Measurements from ENCODE around the gene SLC25A18.

SLC25A18 gene

DNA sequence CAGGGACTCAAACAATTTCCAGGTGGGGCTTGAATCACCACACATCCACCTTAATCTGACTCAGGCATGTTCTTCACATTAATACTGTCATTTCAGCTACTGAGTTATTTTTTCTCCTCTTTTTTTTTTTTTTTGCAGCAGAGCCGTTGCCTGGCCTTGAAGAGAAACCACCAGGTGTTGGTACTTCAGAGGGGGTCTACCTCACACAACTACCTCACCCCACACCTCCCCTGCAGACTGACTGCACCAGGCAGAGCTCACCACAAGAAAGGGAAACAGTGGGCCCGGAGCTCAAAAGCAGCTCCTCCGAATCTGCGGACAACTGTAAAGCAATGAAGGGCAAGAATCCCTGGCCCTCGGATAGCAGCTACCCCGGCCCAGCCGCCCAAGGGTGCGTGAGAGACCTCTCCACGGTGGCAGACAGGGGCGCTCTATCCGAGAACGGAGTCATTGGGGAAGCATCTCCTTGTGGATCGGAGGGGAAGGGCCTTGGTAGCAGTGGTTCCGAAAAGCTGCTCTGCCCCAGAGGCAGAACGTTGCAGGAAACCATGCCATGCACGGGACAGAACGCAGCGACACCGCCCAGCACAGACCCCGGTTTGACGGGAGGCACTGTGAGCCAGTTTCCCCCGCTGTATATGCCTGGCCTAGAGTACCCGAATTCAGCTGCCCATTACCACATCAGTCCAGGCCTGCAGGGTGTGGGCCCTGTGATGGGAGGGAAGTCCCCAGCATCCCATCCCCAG, 15.1 kb upstream of the SLC25A18 start:
- TF ChIP-seq CTBP1 (IDR thresholded peaks at IDR 0.05; ENCODE audit: borderline replicate concordance) (no peak), FOXK2 (IDR thresholded peaks at IDR 0.05) (no peak), FOXM1 (IDR thresholded peaks at IDR 0.05; ENCODE audit: borderline replicate concordance) (no peak), FOXA1 (IDR thresholded peaks at IDR 0.05) (no peak), TARDBP (IDR thresholded peaks at IDR 0.05) (no peak), LEF1 (IDR thresholded peaks at IDR 0.05; ENCODE audit: borderline replicate concordance) (no peak), NFRKB (IDR thresholded peaks at IDR 0.05) (no peak), SUZ12 (IDR thresholded peaks at IDR 0.05) (no peak), ZNF384 (IDR thresholded peaks at IDR 0.05) (no peak), HDGF (IDR thresholded peaks at IDR 0.05; ENCODE audit: borderline replicate concordance) (no peak), ARNT (IDR thresholded peaks at IDR 0.05) (no peak), BHLHE40 (IDR thresholded peaks at IDR 0.05; ENCODE audit: borderline replicate concordance) (no peak), ELF4 (IDR thresholded peaks at IDR 0.05) (no peak), L3MBTL2 (conservative IDR thresholded peaks at IDR 0.05) (no peak), SP1 (IDR thresholded peaks at IDR 0.05) (no peak)
- TF ChIP-seq, protein P1, sequence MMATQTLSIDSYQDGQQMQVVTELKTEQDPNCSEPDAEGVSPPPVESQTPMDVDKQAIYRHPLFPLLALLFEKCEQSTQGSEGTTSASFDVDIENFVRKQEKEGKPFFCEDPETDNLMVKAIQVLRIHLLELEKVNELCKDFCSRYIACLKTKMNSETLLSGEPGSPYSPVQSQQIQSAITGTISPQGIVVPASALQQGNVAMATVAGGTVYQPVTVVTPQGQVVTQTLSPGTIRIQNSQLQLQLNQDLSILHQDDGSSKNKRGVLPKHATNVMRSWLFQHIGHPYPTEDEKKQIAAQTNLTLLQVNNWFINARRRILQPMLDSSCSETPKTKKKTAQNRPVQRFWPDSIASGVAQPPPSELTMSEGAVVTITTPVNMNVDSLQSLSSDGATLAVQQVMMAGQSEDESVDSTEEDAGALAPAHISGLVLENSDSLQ (IDR thresholded peaks at IDR 0.05): no peak
- no peak for DNase-seq (ENCODE audit: extremely low spot score)
- ChIA-PET POLR2A (interaction anchor here (0.9 kb wide), 1 partner anchor 11 kb away, joined by 3 read pairs; no protein-coding TSS in a partner anchor), CTCF (no interaction called here)

DNA sequence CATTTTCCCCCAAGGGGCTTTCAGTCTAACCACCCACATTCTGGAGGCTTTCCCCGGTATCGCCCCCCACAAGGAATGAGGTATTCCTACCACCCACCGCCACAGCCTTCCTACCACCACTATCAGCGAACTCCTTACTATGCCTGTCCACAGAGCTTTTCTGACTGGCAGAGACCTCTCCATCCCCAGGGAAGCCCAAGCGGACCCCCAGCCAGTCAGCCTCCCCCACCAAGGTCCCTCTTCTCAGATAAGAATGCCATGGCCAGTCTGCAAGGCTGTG, 14.6 kb upstream of the SLC25A18 start:
- ChIA-PET POLR2A (interaction anchor here (0.9 kb wide), 1 partner anchor 10 kb away, joined by 3 read pairs; no protein-coding TSS in a partner anchor), CTCF (no interaction called here)
- TF ChIP-seq BHLHE40 (IDR thresholded peaks at IDR 0.05; ENCODE audit: borderline replicate concordance) (no peak), FOXK2 (IDR thresholded peaks at IDR 0.05) (no peak), ZNF384 (IDR thresholded peaks at IDR 0.05) (no peak), FOXA1 (IDR thresholded peaks at IDR 0.05) (no peak), ARNT (IDR thresholded peaks at IDR 0.05) (no peak), CTBP1 (IDR thresholded peaks at IDR 0.05; ENCODE audit: borderline replicate concordance) (no peak), LEF1 (IDR thresholded peaks at IDR 0.05; ENCODE audit: borderline replicate concordance) (no peak)
- no peak for DNase-seq (ENCODE audit: extremely low spot score)

DNA sequence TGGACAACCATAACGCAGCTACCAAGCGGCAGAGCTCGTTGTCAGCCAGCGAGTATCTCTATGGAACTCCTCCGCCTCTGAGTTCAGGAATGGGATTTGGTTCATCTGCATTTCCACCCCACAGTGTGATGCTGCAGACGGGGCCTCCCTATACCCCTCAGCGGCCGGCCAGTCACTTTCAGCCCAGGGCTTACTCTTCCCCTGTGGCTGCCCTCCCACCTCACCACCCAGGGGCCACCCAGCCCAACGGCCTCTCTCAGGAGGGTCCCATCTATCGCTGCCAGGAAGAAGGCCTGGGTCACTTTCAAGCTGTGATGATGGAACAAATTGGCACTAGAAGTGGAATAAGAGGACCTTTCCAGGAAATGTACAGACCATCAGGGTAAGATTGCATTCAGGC, 14.1 kb upstream of the SLC25A18 start:
- DNase-seq (ENCODE audit: extremely low spot score): no peak
- ChIA-PET POLR2A (interaction anchor here (0.9 kb wide), 1 partner anchor 10 kb away, joined by 3 read pairs; no protein-coding TSS in a partner anchor), CTCF (no interaction called here)
- TF ChIP-seq, protein P1 (IDR thresholded peaks at IDR 0.05): no peak
- TF ChIP-seq ELF4 (IDR thresholded peaks at IDR 0.05) (no peak), LEF1 (IDR thresholded peaks at IDR 0.05; ENCODE audit: borderline replicate concordance) (no peak), ZNF384 (IDR thresholded peaks at IDR 0.05) (no peak), HDGF (IDR thresholded peaks at IDR 0.05; ENCODE audit: borderline replicate concordance) (no peak), CTBP1 (IDR thresholded peaks at IDR 0.05; ENCODE audit: borderline replicate concordance) (no peak), FOXA1 (IDR thresholded peaks at IDR 0.05) (no peak), FOXK2 (IDR thresholded peaks at IDR 0.05) (no peak), ARNT (IDR thresholded peaks at IDR 0.05) (no peak), TARDBP (IDR thresholded peaks at IDR 0.05) (no peak)

DNA sequence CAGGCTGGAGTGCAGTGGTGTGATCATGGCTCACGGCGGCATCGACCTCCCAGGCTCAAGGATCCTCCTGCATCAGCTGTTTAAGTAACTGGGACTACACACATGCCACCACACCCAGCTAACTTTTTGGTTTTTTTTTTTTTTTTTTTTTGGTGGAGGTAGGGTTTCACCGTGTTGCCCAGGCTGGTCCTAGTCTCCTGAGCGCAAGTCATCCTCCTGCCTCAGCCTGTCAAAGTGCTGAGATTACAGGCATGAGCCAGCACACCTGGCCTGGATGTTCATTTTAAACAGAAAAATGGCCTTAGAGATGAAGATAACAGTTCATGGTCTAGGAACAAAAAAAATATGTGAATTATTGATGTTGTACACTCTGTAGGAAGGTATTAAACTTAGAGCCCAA, 13.6 kb upstream of the SLC25A18 start:
- POLR2A ChIA-PET: no interaction called here
- CTCF ChIA-PET: no interaction called here

DNA sequence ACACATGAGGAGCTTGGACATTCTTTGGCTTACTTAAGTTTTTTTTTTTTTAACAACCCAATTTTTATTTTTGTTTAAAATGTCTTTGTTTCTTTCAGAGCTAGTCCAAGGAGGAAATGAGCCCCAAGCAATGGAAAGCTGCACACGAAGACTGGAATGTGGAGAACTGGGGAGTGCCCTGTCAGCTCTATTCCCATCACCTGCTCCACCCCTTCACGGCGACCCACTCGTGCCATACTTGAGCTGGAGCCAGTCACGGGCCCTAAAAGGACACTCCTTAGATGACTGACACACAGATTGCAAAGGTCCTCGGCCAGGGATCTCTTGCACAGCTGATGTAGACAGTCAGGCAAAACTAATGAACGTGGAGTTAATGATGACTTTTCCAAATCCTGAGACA, 10.6 kb upstream of the SLC25A18 start:
- TF ChIP-seq SUZ12 (IDR thresholded peaks at IDR 0.05) (no peak), FOXM1 (IDR thresholded peaks at IDR 0.05; ENCODE audit: borderline replicate concordance) (no peak), NFRKB (IDR thresholded peaks at IDR 0.05) (no peak), CTBP1 (IDR thresholded peaks at IDR 0.05; ENCODE audit: borderline replicate concordance) (no peak), ARNT (IDR thresholded peaks at IDR 0.05) (no peak), FOXA1 (IDR thresholded peaks at IDR 0.05) (no peak), ELF4 (IDR thresholded peaks at IDR 0.05) (no peak), LEF1 (IDR thresholded peaks at IDR 0.05; ENCODE audit: borderline replicate concordance) (no peak), FOXK2 (IDR thresholded peaks at IDR 0.05) (no peak), ZNF384 (IDR thresholded peaks at IDR 0.05) (no peak), SP1 (IDR thresholded peaks at IDR 0.05) (no peak), BHLHE40 (IDR thresholded peaks at IDR 0.05; ENCODE audit: borderline replicate concordance) (no peak), TARDBP (IDR thresholded peaks at IDR 0.05) (no peak), HDGF (IDR thresholded peaks at IDR 0.05; ENCODE audit: borderline replicate concordance) (no peak), L3MBTL2 (conservative IDR thresholded peaks at IDR 0.05) (no peak)
- TF ChIP-seq, protein P1 (IDR thresholded peaks at IDR 0.05): no peak
- ChIA-PET POLR2A (no interaction called here), CTCF (no interaction called here)
- DNase-seq (ENCODE audit: extremely low spot score): no peak

More for the DNA sequence above, 13.6 kb upstream of the SLC25A18 start:
- TF ChIP-seq LEF1 (IDR thresholded peaks at IDR 0.05; ENCODE audit: borderline replicate concordance): no peak
- no peak for TF ChIP-seq SUZ12 (IDR thresholded peaks at IDR 0.05)
- TF ChIP-seq CTBP1 (IDR thresholded peaks at IDR 0.05; ENCODE audit: borderline replicate concordance): no peak
- no peak for DNase-seq (ENCODE audit: extremely low spot score)

DNA sequence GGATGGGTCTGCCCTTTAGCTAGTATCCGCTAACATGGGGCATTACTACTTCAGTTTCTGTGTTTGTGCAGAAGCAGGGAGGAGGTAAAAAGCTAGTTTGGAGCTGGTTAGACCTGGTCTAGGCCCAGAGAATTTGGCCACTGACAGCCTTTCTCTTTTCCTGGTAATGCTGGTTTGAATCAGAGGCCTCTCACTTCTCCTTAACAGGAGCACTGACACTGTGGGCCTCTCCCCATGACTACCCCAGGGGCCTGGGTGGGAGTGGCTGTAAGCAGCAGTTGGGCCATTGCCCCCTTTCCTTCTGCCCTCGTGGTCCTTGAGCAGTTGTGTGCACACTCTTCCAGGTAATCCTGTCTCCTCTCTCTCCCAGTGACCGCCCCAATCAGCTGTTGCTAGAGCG, 8.5 kb upstream of the SLC25A18 start:
- POLR2A ChIA-PET: no interaction called here
- CTCF ChIA-PET: no interaction called here
- no peak for DNase-seq (ENCODE audit: extremely low spot score)
- TF ChIP-seq ZNF384 (IDR thresholded peaks at IDR 0.05) (no peak), HDGF (IDR thresholded peaks at IDR 0.05; ENCODE audit: borderline replicate concordance) (no peak), FOXM1 (IDR thresholded peaks at IDR 0.05; ENCODE audit: borderline replicate concordance) (no peak), LEF1 (IDR thresholded peaks at IDR 0.05; ENCODE audit: borderline replicate concordance) (no peak), SUZ12 (IDR thresholded peaks at IDR 0.05) (no peak), CTBP1 (IDR thresholded peaks at IDR 0.05; ENCODE audit: borderline replicate concordance) (no peak), ELF4 (IDR thresholded peaks at IDR 0.05) (no peak), FOXA1 (IDR thresholded peaks at IDR 0.05) (no peak)
- TF ChIP-seq, protein P1 (IDR thresholded peaks at IDR 0.05): no peak
